Measurements from ENCODE around the gene SEMA3A. TPM values are rescaled to one million over a fixed set of nuclear protein-coding genes. Genes with fewer than 3 reads are reported as not detected.

Gene SEMA3A
- total and polyA plus RNA-seq, 11 donors = 0.30 to 6.6 (median 1.4) TPM

GRCh38 chr7:84113906-84114850 lies 80.4 kb downstream of the SEMA3A start:
- no peak for ATAC-seq
- H3K27ac ChIP-seq = peak overlapping the region in 2 of 12 donors; percentile 45 to 53

GRCh38 chr7:84113286-84113685 lies 81.3 kb downstream of the SEMA3A start:
- ATAC-seq = peak in 2 of 4 donors; percentile 25 to 38
- no peak for DNase-seq
- WGBS, 4 donors = 25 to 46% (median 30%) methylated on average over 2 of the region's 2 CpGs
- Histone ChIP-seq H3K4me1 (peaks cover 0 to 37% (median 19%) of the 10 kb centered on the region in 12 donors), H3K4me3 (no peak overlapping the region), H3K36me3 (no peaks in the 10 kb centered on the region), H3K9me3 (no peaks in the 10 kb centered on the region), H3K27ac (peak overlapping the region in 5 of 12 donors; percentile 1 to 53 (median 32)), H3K27me3 (no peaks in the 10 kb centered on the region)
- TF ChIP-seq, protein P1, sequence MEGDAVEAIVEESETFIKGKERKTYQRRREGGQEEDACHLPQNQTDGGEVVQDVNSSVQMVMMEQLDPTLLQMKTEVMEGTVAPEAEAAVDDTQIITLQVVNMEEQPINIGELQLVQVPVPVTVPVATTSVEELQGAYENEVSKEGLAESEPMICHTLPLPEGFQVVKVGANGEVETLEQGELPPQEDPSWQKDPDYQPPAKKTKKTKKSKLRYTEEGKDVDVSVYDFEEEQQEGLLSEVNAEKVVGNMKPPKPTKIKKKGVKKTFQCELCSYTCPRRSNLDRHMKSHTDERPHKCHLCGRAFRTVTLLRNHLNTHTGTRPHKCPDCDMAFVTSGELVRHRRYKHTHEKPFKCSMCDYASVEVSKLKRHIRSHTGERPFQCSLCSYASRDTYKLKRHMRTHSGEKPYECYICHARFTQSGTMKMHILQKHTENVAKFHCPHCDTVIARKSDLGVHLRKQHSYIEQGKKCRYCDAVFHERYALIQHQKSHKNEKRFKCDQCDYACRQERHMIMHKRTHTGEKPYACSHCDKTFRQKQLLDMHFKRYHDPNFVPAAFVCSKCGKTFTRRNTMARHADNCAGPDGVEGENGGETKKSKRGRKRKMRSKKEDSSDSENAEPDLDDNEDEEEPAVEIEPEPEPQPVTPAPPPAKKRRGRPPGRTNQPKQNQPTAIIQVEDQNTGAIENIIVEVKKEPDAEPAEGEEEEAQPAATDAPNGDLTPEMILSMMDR (IDR thresholded peaks at IDR 0.05) = no peak
- no peak for TF ChIP-seq POLR2A (IDR thresholded peaks at IDR 0.05)
- intact Hi-C loops (cut with DNase I) = no loop called here

More at GRCh38 chr7:84113906-84114850, 80.4 kb downstream of the SEMA3A start:
- no peaks in the 10 kb centered on the region for H3K9me3 ChIP-seq
- no peak for DNase-seq
- no peaks in the 10 kb centered on the region for H3K27me3 ChIP-seq
- intact Hi-C loops (cut with DNase I) = no loop called here
- 48 to 71% (median 64%) methylated on average over 9 of the region's 9 CpGs for WGBS, 4 donors
- no peak for TF ChIP-seq POLR2A (IDR thresholded peaks at IDR 0.05)
- TF ChIP-seq, protein P1 (IDR thresholded peaks at IDR 0.05) = no peak
- peaks cover 0 to 37% (median 19%) of the 10 kb centered on the region in 12 donors for H3K4me1 ChIP-seq
- H3K36me3 ChIP-seq = no peaks in the 10 kb centered on the region
- H3K4me3 ChIP-seq = no peak overlapping the region

- TF ChIP-seq, protein P1 (IDR thresholded peaks at IDR 0.05) = no peak
- no peak for TF ChIP-seq POLR2A (IDR thresholded peaks at IDR 0.05)
- 18 to 30% (median 25%) methylated on average over 1 of the region's 1 CpG for WGBS, 4 donors
- Histone ChIP-seq H3K4me1 (peaks cover 0 to 37% (median 19%) of the 10 kb centered on the region in 12 donors), H3K27me3 (no peaks in the 10 kb centered on the region), H3K27ac (peak overlapping the region in 5 of 12 donors; percentile 1 to 53 (median 32)), H3K36me3 (no peaks in the 10 kb centered on the region), H3K9me3 (no peaks in the 10 kb centered on the region), H3K4me3 (no peak overlapping the region)
- intact Hi-C loops (cut with DNase I) = no loop called here
- DNase-seq (peak in 4 of 5 donors; percentile 22 to 34 (median 26)), ATAC-seq (peak; percentile 96 to 99 (median 96))
These were observed 81.8 kb downstream of the SEMA3A start for GRCh38 chr7:84112771-84113170.

GRCh38 chr7:84111842-84112241 lies 82.7 kb downstream of the SEMA3A start:
- DNase-seq (no peak), ATAC-seq (no peak)
- TF ChIP-seq POLR2A (IDR thresholded peaks at IDR 0.05) = no peak
- TF ChIP-seq, protein P1 (IDR thresholded peaks at IDR 0.05) = no peak
- Histone ChIP-seq H3K4me3 (no peak overlapping the region), H3K9me3 (no peaks in the 10 kb centered on the region), H3K27ac (peak overlapping the region in 1 of 12 donors; percentile 45), H3K27me3 (no peaks in the 10 kb centered on the region), H3K4me1 (peaks cover 0 to 37% (median 19%) of the 10 kb centered on the region in 12 donors), H3K36me3 (no peaks in the 10 kb centered on the region)
- intact Hi-C loops (cut with DNase I) = no loop called here

All from heart left ventricle (tissue), 16 donors.